Tibial nerve (tissue), 4 donors: ENCODE results near the gene SCAPER.

Experiments used
- CTCF ChIP-seq, 5 experiments: fragments of 200-600 bp in 3 of 5; fragments of 450-650 bp in 2 of 5; sonication (generic) in 3 of 5; IDR thresholded peaks; one replicate each; pipeline ENCODE4 v1.5.1; 2016 to 2019; ENCODE audit warnings: antibody characterized with exemption in 5 of 5, mild to moderate bottlenecking in 3 of 5, moderate library complexity in 2 of 5
- EP300 ChIP-seq, 2 donors: sonication (generic); formaldehyde crosslinking; IDR thresholded peaks; one replicate each; pipeline ENCODE4 v1.6.1; 2017; ENCODE audit warnings: antibody characterized with exemption in 2 of 2, mild to moderate bottlenecking in 1 of 2
- POLR2A ChIP-seq, 2 donors: fragments of 450-650 bp; IDR thresholded peaks; one replicate each; pipeline ENCODE4 v1.6.1; 2017; ENCODE audit warnings: antibody characterized with exemption in 2 of 2, mild to moderate bottlenecking in 2 of 2, moderate library complexity in 2 of 2

- TF ChIP-seq POLR2A (IDR thresholded peaks at IDR 0.05), result no peak
- TF ChIP-seq CTCF (IDR thresholded peaks at IDR 0.05), result no peak
- TF ChIP-seq EP300 (IDR thresholded peaks at IDR 0.05), result no peak
Measured at GRCh38 chr15:76347482-76348055, 557.6 kb downstream of the SCAPER start.
